ENCODE data around the gene SLC44A5.
"Not testable (repeated sequence)": the region's sequence is repeated elsewhere in the genome, so short reads cannot be mapped to it uniquely, and the experiment has no call there.

SLC44A5 gene

GRCh38 chr1:75354267-75354666 is 256.6 kb downstream of the SLC44A5 start:
- DNase-seq = not testable (repeated sequence)

DNA sequence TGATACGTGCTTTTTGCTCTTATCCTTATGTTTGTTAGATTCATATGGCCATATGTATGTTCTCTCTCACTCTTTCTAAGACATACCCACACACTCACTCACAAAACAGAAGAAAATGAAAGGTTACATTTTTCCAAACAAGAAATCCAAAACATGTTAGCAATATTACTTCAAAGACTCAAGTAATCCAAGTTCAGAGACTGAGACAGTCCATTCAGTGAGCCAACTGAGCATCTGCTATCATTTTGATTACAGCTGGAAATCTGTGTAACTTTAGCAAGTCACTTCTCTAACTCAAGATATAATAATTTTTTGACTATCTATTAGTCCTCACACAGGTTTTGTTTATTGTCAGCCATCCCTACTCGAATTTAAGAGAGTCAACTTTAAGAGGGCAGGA is 257.9 kb downstream of the SLC44A5 start:
- no peak for DNase-seq

DNA sequence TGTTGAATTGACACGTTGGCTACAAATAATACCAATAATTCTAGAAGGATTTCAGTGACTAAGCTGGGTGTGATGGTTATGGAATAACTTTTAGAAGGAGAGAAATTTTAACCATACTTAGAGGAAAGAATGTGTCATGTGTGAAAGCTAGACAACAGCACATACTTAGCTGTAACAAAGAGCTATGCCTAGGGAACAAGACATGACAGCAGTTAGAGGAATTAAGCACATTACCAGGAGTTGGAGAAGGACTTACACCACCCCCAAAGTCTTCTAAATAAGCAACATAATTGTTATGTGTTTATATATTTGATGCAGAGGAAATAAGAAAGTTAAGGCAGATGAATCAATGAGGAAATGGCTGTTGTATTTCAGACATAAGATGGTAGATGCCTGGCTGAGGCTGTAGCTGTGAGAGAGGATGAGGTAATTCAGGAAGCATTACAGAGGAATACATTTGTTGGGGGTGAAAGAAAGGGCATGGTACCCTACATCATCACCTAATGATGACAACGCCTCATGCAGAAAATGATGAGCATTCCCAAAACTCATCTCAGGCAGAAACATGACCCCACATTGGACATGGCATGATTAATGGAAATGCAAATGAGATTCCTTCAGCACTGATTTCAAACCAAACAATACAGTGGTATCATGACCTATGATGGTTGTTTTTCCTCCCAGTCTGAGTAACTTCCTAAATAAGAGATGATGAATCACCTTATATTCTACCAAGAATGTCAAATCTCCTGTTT is 265.2 kb downstream of the SLC44A5 start:
- no peak for DNase-seq

GRCh38 chr1:75342786-75343185 is 268.1 kb downstream of the SLC44A5 start:
- no peak for DNase-seq

GRCh38 chr1:75341537-75341936 is 269.4 kb downstream of the SLC44A5 start:
- DNase-seq = no peak

DNA sequence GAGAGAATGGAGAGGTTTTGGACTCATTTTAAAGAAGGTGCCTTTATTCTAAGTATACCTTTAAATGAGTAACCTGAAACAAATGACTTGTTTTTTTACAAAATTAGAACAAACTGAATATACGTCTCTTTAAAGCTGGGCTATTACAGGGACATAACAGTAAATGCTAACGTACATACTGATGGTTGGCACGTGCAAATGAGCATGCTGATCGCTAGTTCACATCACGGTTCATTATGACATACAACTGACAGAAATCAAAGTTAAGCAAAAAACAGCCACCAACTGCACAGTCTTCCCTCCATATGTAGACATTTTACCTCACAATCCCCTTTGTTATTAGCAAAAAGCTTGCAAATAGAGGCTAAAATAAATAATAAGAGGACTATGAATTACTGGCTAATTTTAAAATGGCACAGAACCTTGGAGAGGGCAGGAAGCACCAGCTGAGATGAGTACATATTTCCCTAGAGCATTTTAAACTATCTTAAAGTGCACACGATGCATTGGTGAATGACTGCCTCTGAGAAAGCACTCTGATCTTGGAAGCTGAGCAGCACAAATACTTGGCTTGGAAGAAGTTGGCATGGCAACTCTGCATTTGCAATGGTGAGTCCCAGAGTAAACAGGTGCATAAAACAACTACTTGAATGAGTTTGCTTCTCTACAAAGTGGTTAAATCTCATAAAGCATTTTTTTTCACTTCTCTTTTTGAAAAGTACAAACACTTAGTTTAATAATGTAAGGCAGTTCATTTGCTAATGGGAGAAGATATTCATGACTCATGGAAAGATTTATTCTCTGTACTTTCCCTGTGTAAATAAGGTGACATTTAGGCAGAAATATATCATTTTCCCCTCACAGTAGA is 272.1 kb downstream of the SLC44A5 start:
- no peak for DNase-seq

GRCh38 chr1:75334876-75335389 is 276.0 kb downstream of the SLC44A5 start:
- no peak for DNase-seq

- no peak for DNase-seq
Measured at GRCh38 chr1:75330624-75331023, 280.3 kb downstream of the SLC44A5 start.

GRCh38 chr1:75328691-75329090 is 282.2 kb downstream of the SLC44A5 start:
- no peak for DNase-seq

DNA sequence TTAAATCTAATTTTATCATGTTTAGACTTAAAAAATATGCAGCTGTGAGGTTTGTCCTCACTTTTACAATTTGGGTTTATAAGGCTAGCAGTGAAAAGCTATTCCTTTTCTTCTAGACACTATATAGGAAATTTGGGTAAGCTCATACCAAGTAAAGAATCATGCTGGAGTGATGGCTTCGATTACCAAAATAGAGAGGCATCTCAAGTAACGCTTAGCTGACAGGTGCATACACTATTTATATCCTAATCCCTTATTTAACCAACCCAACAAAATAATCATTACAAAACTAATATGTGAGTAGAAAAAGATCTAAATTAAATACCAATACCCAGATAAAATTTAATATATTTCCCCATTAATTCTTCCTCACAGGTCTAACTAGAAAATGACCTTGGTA is 283.5 kb downstream of the SLC44A5 start:
- DNase-seq = no peak

GRCh38 chr1:75317976-75318375 is 292.9 kb downstream of the SLC44A5 start:
- no peak for DNase-seq

DNA sequence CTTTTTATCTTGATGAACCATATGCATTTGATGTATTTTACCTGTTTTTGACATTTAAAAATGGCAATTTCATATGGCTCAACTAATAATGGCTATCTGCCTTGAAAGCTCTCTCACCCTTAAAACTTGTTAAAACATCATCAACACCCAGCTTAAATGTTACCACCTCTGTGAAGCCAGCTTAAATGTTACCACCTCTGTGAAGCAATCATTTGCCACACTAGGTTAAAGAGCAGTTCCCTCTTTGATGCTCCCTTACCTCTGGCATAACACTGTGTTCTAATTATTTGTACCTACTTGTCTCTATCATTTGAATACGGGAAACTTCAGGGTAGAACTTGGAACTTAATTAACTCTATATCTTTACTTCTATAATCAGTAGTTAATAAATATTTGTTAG is 294.7 kb downstream of the SLC44A5 start:
- DNase-seq = no peak

DNA sequence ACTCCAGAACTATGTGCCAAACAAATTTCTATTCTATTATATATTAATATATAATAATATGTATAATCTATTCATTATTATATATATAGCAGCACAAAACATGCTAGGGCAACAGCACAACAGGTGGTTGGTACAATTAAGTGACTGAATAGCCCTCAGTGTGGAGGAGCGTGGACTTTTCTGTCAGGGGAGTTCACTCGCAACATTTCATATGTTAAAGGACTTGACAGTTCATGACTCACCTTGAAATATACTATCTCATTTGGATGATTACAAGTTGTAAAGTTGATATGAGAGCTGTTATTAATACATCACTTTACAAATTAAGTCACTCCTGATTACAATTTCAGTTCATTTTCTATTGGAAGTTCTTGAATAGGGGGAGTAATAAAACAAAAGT is 298.3 kb downstream of the SLC44A5 start:
- DNase-seq = no peak

DNA sequence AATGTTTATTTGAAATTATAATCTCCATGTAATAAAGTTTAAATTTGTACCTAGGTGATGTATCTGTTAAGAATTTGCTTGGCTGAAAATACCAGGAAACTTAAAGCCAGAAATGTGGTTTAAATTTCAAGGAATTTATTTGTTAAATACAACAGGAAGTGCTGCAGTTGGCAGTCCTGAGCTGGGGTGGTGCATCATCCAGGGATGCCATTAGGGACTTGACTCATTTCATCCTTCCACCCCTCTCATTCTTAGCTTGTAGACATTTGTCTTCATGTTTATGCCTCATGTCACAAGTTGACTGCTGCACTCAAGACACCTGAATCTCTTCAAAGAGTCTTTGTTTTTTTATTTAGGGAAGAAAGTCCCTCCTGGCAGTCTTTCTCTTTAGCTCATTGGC is 300.8 kb downstream of the SLC44A5 start:
- DNase-seq = no peak

DNA sequence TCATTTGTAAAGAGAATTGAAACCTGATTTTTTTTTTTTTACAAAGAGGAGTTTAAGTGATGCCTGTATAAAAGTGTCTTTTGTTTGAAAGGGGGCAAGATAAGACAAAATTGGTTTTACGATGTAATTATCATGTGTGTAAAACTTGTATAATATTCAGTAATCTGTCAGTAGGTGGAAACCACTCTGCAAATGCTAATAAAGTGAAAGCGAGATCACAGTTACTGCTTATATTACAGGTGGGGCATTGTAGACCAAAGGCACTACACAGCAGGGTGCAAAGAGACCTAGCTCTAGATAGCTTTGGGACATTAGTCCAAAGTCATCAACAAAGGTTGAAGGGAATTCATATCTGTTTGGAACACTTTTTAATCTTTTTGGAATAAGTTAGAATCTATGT is 302.5 kb downstream of the SLC44A5 start:
- no peak for DNase-seq

DNA sequence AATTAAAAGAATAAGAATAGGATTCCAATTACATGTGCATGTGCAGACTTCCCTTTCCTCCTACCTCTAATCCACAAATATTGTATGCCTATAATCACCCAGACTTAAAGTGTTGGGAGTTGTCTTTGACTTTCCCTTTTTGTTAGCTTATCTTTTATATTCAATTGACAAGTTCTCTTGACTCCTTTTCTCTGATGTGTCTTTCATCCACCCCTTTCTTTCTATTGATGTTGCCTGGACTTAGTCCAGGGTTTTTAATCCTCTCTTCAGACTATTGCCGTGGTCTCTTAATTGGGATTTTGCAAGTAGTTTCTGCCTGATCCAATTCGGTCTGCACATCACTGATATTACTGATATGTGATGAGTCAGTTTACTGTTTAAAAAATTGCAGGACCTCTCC is 305.9 kb downstream of the SLC44A5 start:
- DNase-seq = no peak

DNA sequence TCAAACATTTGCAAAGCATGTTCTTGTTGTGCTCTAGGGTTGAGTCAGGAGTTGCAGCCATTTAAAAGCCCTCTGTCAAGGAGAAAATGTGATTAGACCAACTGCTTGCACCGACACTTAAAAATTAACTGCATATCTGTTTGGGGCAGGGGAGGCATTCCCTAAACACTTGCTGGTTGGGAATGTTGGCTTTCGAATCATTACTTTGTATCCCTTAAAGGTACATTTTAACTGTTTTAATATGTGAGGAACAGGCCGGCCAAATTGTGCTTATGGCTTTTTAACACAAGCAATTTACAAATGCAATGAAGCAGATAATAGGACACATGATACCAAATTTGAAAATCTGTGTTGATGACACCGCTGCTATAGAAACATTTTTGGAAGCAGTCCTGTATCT is 317.6 kb downstream of the SLC44A5 start:
- no peak for DNase-seq

DNA sequence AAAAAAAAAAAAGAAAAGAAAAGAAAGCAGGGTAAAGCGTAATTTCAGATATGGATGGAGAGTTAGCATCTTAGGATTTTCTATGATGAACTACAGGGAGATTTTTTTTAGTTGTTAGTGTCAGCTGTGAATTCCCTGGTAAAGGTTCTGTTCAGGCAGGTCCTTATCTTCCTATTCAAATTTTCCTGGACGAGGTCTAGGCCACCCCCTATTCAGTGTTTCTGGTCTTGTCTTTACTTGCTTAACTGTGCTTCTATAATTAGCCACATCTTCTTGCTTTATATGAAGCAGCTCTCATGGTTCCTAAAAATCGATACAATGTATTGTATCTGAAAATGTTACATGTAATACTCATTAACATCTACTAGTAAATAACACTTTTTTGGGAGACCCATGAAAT is 318.9 kb downstream of the SLC44A5 start:
- DNase-seq = no peak

DNA sequence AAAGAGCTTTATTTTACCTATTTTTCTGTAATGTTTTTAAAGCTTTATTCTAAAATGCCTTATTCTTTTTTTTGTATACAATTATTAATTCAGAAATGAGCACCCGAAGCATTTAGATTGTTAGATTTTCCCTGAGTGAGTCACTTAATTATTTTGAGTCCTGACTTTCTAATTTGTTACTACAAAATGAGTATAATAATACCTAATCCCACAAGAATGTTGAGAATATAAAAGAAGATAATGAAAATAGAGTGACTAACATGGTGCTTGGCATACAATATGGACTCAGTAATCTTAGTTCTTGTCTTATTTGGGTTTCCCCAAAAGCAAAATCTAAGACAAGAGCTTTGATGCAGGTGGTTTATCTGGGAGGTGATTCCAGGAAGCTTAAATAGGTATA is 334.5 kb downstream of the SLC44A5 start:
- no peak for DNase-seq

GRCh38 chr1:75275631-75276030 is 335.3 kb downstream of the SLC44A5 start:
- no peak for DNase-seq

- no peak for DNase-seq
Measured at GRCh38 chr1:75274920-75275506, 335.9 kb downstream of the SLC44A5 start.

- no peak for DNase-seq
Measured at GRCh38 chr1:75273110-75273509, 337.8 kb downstream of the SLC44A5 start.

DNA sequence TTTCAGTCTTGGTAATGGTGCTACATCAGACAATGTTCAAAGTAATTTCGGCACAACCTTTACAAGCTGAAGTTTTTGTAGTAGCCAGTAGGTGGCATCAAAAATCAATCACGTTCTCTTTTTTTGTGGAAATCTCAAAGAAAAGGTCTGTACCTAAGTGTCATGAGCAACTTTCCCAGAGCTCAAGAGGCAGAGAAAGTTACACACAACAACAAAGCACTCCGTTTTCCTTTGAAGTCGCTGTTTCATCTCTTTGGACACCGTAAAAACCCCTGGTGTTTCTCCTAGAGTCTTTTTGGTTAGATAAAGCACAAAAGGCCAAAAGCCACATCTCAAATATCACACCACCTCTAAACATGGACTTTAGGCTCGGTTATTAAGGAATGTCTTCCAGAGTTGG is 345.1 kb downstream of the SLC44A5 start:
- DNase-seq = peak in 2 of 6 experiments; percentile 14 to 26

DNA sequence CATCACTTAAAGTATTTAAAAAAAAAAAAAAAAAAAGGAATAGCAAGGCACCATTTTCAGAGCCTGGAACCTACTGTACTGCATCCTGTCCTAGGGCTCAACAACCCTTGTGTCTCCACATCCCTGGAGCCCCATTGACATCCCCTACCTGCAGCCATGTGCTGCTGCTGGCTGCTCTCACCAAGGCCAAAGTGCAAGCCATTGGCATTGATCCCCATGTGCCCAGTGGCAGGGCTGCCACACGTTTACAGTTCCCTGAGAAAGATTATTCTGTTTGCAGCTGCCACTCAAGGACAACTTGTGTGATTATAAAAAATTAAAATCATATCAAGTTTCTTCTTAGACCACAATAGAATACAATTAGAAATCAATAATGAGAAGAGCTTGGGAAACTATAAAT is 346.8 kb downstream of the SLC44A5 start:
- no peak for DNase-seq

Data from stimulated activated naive CD4-positive, alpha-beta T cell (primary cell).